ENCODE measurements around the gene FAM53B.

The FAM53B gene

GRCh38 chr10:124727361-124727960, 16.7 kb downstream of the FAM53B start:
- DNase-seq = no peak

GRCh38 chr10:124725791-124726190, 18.4 kb downstream of the FAM53B start:
- DNase-seq = no peak

GRCh38 chr10:124725171-124725631, 19.0 kb downstream of the FAM53B start:
- DNase-seq = no peak

DNA sequence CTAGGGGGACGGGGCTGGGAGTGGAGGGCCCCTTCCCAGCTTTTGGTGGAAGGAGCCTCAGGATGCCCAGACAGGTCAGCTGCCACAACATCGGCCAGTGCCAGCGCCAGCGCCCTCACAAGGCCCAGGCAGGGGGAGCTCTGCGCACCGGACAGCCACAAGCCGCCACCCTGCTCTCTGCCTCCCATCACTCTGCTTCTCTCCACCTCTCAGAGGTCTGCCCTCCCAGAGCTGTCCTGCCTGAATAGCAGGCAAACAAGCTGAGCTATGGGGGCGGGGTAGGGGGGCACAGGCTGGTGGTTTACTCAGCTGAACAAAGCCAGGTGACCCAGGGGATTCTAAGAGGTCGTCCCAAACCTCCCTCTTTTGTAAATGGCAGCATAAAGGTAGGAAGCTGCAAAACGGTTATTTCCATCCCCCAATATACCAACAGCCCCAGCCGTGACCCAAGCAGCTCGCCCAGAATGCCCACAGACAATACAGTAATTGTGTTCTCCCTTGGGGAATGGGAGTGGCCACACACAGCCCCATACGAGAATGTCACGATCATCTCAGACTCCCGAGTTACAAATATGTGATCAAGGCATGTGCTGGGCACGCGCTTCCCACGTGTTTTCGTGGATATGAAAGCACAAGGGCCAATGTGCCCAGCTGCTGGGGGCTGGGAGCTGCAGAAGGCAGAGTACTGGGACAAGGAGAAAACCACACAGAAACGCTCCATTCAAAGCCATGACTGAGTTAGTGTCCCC, 19.7 kb downstream of the FAM53B start:
- DNase-seq = no peak

DNA sequence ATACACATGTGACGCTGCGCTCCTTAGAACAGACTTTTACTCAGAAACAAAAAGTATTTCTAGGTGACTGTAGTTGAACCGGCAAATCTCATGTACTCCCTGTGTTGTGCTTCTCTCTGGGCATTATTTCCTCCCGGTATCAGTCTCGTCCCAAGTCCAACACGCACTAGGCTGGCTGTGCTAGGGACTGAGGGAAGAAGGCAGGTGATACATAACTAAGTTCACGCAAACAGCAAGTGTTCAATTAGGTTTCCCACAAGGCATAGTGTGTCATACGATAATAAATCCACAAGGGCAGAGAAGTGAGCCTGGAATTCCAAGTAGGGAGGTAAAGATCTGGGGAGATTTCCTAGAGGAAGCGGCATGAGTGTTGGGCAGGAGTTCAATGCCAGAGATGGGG, 20.4 kb downstream of the FAM53B start:
- no peak for DNase-seq

DNA sequence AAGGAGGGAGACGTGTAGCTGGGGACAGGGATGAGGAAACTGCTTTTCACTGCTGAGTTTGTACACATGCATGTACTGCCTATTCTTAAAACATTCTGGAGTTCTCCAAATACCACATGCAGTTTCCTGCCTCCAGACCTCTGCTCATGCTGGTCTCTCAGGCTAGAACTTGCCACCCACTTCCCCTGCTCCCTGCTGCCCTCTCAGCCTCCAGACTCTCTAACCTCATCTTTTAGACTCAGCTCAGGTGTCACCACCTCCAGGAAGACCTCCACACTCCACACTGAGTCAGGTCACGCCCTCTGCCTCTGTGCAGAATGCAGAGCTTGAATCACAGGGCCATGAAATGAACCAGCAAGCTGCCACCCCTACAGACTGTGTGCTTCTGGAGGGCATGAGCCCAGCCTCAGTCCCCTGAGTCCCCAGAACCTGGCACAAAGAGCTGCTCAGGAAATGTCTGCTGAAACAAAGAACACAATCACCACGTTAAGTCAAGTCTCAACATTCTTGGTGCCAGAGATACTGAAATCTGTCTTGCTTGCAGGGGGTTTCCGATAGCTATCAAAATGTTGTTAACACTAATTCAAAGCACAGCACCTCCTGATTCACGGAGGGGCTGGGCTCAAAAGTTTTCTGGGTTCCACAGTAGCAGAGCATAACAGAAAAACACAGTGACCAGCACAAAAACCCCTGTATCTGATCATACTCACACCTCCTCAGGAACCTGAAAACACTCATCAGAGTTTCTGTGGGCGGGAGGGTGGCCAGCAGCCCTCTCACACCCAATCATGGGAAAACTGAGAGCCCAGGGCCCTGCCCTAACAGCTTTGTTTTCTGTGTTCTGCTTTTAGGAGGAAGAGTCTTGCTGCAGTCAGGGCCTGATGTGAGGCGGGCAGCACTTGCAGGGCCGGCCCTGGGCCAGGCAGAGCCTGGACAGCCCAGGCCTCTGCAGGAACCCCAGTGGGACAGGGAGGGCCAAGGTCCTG, 21.1 kb downstream of the FAM53B start:
- peak; percentile 59 to 67 for DNase-seq

- peak; percentile 37 to 50 for DNase-seq
Measured at GRCh38 chr10:124721330-124722045, 22.7 kb downstream of the FAM53B start.

DNA sequence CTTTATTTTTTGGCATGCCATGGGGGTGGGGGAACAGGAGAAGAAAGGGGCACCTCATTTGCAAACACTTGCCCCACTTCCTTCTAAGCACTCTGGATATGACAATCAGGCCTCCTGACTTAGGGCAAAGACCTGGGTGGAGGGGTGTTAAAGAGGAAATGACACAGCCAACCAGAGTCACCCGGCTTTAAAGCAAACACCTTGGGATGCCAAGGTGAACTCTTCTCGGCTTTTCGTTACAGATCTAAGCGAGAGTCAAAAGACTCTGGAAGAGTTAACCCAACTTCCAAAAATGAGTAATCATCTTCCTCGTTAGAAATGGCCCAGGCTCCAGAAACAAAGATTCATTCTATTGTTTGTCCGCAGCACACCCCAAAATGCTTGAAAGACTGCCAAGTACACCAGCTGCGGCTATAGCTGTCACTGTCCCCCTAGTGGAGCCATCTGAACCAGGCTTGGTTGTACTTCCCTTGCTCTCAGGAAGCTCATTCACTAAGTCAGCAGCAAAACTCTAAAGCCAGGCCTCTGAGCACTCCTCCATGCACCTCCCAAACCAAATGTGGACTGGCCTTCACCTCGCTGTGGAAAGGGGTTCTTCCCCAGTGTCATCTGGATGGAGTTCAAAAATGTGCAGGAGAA, 24.8 kb downstream of the FAM53B start:
- peak; percentile 79 to 82 for DNase-seq

DNA sequence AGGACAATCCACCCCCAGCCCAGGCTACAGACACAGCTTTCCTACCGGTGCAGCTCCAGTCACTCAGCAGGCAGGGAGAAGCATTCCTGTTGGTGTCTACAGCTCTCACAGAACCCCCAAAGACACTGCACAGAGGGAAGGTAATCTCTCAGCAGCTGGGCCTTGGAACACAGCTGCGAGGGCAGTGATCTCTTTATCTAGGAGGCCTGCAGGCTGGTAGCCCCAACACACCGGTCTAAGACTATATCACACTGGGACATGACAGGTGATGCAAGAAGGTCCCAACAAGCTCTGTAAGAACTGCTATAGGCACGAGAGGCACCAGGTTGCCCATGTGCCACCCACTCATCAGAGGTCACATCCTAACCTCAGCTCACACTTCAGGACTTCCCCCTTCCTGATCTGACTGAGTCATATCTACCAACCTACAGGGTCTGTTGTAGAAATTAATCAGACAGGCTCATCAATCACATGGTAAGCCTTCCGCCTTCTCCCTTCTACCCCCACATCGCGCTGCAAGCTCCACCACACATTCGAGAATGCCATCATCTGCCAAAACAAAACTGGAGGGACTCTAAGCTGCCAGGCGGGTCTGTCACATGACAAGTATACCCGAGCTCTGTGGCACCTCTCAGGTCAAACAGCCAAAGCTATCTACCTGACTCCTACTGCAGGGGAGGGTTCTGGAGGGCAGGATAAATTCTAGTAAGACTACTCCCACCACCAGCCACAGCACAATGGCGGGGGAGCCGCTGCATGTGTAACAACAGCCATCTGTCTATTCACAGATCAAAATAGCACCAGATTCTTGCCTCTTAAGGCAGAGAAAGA, 26.1 kb downstream of the FAM53B start:
- DNase-seq = peak; percentile 82 to 87

DNA sequence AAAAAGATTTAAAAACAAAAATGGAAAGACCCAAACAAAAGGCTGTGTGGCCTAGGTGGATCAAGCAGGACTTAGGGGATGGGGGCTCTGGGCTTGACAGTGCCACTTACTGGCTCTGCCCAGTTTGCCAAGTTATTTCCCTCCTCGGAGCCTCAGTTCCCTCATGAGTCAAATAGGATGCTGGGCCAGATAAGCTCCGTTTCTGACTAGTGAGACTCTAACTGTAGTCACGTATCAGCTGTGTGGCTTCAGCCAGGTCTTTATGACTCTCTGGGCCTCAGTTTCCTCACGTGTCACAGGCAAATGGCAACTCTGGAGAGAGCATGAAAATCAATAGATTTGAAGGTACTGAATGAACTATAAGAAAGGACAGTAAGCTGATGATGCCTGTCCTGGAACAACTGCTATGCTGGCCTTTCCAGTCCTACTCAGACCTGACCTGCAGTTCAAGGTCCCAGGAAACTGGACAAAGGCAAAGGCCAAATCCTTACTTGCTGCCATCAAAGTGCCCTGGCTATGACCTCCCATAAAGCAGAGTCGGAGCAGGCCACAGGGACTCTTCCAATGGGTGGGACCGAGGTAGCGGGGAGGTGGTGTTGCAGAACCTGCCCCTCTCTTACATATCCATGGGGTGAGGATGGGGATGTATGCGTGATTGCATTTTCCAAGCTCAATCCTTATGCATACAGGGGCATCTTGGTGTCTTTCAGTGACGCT, 27.0 kb downstream of the FAM53B start:
- DNase-seq = no peak

- DNase-seq = no peak
Measured at GRCh38 chr10:124716369-124716768, 27.8 kb downstream of the FAM53B start.

- no peak for DNase-seq
Measured at GRCh38 chr10:124715439-124715838, 28.7 kb downstream of the FAM53B start.

DNA sequence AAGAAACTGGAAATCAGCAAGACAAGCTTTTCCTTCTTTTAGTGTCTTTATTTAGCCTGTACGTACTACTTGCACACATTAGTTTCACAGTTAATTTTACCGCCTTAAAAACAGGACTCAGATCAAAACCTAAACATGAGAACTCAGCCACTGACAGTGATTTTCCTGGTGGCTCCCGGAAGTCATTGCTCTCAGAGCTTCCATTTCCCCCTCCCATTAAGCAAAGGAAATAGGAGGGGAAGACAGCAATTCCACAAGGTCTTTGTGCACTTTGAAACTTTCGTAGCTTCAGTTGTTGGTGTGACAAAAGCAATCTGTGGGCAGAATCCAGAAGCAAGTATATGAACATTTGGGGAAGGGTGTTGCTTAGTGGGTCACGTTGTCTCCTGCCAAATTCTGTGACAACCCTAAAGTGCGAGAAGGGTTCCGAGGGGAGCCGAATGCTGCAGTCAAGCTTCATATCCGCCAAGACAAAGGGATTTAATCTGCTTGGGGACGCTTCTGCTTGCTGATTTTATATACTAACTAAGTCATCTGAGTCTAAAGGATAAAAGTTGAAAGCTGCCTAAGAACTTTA, 30.4 kb downstream of the FAM53B start:
- no peak for DNase-seq

DNA sequence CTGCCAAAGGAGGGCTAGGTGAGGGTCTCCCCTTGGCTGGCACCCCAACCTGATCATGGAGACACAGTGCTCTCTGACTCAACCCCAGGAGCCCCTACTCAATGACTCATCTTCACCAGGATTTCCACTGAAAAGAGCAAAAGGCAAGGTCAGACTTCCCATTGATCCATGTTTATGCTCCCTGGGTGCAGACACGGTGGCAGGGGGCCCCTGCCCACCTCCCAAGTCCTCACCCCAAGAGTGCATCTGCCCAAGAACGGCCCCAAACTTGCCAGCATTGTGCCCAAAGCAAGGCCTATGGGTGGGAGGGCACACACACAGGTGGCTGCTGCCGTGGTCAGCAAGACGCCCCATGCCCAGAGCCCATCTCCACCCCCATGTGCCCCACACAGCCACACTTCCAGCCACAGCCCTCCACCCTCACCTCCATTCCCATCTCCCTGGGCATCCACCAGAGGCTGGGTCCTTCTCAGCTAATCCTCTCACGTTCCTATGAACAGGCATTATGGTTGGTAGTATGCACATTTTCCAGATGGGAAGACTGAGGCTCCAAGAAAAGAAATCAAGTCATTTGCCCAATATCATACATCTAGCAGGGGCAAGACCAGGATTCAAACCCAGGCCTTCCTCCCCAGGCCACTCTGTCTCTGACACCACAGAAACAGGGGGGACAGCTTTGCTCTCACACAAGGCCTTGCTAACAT, 31.3 kb downstream of the FAM53B start:
- DNase-seq = no peak

DNA sequence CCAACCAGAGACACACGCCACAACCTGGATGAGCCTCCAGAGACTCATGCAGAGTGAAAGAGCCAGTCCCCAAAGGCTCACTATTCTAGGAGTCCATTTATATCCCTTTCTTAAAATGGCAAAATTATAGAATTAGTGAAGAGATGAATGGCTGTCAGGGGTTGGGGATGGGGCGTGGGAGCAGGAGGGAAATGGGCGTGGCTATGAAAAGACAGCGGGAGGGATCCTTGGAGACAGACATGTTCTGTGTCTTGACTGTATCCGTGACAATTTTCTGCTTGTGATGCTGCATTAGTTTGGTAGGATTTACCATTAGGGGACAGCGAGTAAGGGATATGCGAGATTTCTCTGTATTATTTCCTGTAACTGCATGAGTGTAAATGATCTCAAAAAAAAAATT, 33.0 kb downstream of the FAM53B start:
- no peak for DNase-seq

GRCh38 chr10:124710266-124710881, 33.8 kb downstream of the FAM53B start:
- no peak for DNase-seq

DNA sequence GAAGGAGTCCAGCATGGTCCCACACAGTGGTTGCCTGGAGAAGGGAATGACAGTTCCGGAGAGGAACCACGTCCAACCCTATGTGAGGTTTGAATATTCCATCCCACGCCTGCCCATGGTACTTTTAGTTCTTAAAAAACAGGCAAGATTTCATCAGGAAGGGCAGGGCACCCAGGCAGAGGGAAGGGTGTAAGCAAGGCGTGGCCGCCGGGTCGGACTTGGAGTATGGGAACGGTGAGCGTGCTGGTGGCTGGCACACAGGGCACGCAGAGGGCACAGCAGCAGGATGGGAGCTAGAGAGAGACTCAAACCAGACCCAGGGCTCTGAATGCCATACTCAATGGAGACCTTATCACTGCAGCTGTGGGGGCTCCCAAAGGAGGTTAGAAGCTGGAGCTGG, 34.3 kb downstream of the FAM53B start:
- DNase-seq = no peak

GRCh38 chr10:124708922-124709520, 35.2 kb downstream of the FAM53B start:
- no peak for DNase-seq

Measured in CD4-positive, alpha-beta T cell treated with Interleukin-1 beta for 1 hour (primary cell).